GM12878 (cell line): ENCODE measurements around the gene ACVR2A. TPM values are rescaled to one million over a fixed set of nuclear protein-coding genes. Genes with fewer than 3 reads are reported as not detected.

Source experiments
- ATAC-seq: fragments of 200-7000 bp; cut with Tn5 transposase; 3 replicates; pipeline ENCODE4 v1.9.1; 2020; ENCODE audit warnings: mild to moderate bottlenecking, moderate library complexity
- BruUV-seq: library from RNA; stranded (reverse); fragments of 400-500 nt; replicated peaks from 2 replicates; lab custom pipeline; 2021; lab: Mats Ljungman, UMichigan
- CTCF ChIA-PET: fragments of 300-600 bp; sonication (Branson Sonifier 250); formaldehyde crosslinking; extraction: SDS; loops from one replicate; lab custom pipeline; 2021; ENCODE audit warnings: inconsistent platforms; lab: Yijun Ruan, JAX
- POLR2A ChIA-PET: fragments of 350-600 bp; formaldehyde crosslinking; extraction: SDS; loops from one replicate; lab custom pipeline; 2021; ENCODE audit warnings: inconsistent platforms; lab: Charles Lee
- RAD21 ChIA-PET: fragments of 300-600 bp; sonication (Branson Sonifier 250); formaldehyde crosslinking; loops from one replicate; lab custom pipeline; 2023; ENCODE audit warnings: antibody characterized with exemption; ENCODE audit not compliant: unreplicated experiment; lab: Charles Lee
- SMC1A ChIA-PET: fragments of 300-600 bp; sonication (Branson Sonifier 250); formaldehyde crosslinking; loops from one replicate; lab custom pipeline; 2023; ENCODE audit not compliant: unreplicated experiment, uncharacterized antibody; lab: Charles Lee
- DNase-seq: peaks from one replicate; pipeline ENCODE4 v3.0.0-alpha.2; 2011; ENCODE audit warnings: low read depth, low spot score
- FAIRE-seq: peaks from 3 replicates; lab custom pipeline; 2011; peaks lifted over from hg19 to GRCh38; lab: Jason Lieb, UNC
- H2AFZ ChIP-seq: 2 replicates; pipeline ENCODE4 v1.6.0; 2011; ENCODE audit warnings: low read depth, low read length, control low read depth; ENCODE audit not compliant: control insufficient read depth
- H3K27ac ChIP-seq: 2 replicates; pipeline ENCODE4 v1.5.1; 2011; ENCODE audit warnings: control low read depth; ENCODE audit not compliant: control insufficient read depth, insufficient read depth
- H3K27me3 ChIP-seq, 2 experiments: replicated peaks in 1 of 2; 2 replicates each; pipeline versions ENCODE4 v1.6.0 to v1.6.1; 2011; ENCODE audit warnings: low read length in 1 of 2; ENCODE audit not compliant: control insufficient read depth in 2 of 2, insufficient read depth in 2 of 2
- H3K36me3 ChIP-seq, 2 experiments: 2 replicates each; pipeline ENCODE4 v1.5.1; 2011; ENCODE audit warnings: low read length in 1 of 2; ENCODE audit not compliant: control insufficient read depth in 2 of 2, insufficient read depth in 2 of 2
- H3K4me1 ChIP-seq: 2 replicates; pipeline ENCODE4 v1.6.1; 2011; ENCODE audit warnings: mild to moderate bottlenecking, low read length, moderate library complexity, mixed read lengths; ENCODE audit not compliant: control insufficient read depth, insufficient read depth
- H3K4me2 ChIP-seq: 2 replicates; pipeline ENCODE4 v1.6.0; 2011; ENCODE audit warnings: control low read depth; ENCODE audit not compliant: control insufficient read depth, insufficient read depth
- H3K4me3 ChIP-seq: fragments of 200-600 bp; sonication (generic); 2 replicates; pipeline ENCODE4 v1.5.1; 2016
- H3K79me2 ChIP-seq: 2 replicates; pipeline ENCODE4 v1.6.0; 2011; ENCODE audit warnings: low read length; ENCODE audit not compliant: control insufficient read depth, insufficient read depth
- H3K9ac ChIP-seq: 2 replicates; pipeline ENCODE4 v1.8.0; 2011; ENCODE audit warnings: low read length, control low read depth, mixed read lengths; ENCODE audit not compliant: control insufficient read depth, insufficient read depth
- H3K9me3 ChIP-seq: replicated peaks from 3 replicates; pipeline ENCODE4 v1.5.1; 2011; ENCODE audit warnings: mild to moderate bottlenecking, low read length; ENCODE audit not compliant: control insufficient read depth, insufficient read depth
- H4K20me1 ChIP-seq: 2 replicates; pipeline ENCODE4 v1.6.0; 2011; ENCODE audit not compliant: control insufficient read depth, insufficient read depth
- BRCA1 ChIP-seq: IDR thresholded peaks from 2 replicates; pipeline ENCODE4 v1.6.1; 2011; ENCODE audit warnings: low read depth, low read length, improper control_type of control experiment
- IRF3 ChIP-seq: fragments of 450-650 bp; IDR thresholded peaks from 2 replicates; pipeline ENCODE4 v1.6.1; 2014; ENCODE audit warnings: mild to moderate bottlenecking
- IRF4 ChIP-seq: IDR thresholded peaks from 2 replicates; pipeline ENCODE4 v1.6.1; 2011; ENCODE audit warnings: low read depth, low read length
- KDM1A ChIP-seq: fragments of 200-600 bp; sonication (generic); IDR thresholded peaks from 2 replicates; pipeline ENCODE4 v1.6.1; 2016; ENCODE audit warnings: borderline replicate concordance
- NFXL1 ChIP-seq: fragments of 450-650 bp; IDR thresholded peaks from 2 replicates; pipeline ENCODE4 v1.6.1; 2017; ENCODE audit warnings: antibody characterized with exemption, mild to moderate bottlenecking, borderline replicate concordance
- NR2F1 ChIP-seq: fragments of 450-650 bp; conservative IDR thresholded peaks from 2 replicates; pipeline ENCODE4 v1.6.1; 2017; ENCODE audit warnings: mild to moderate bottlenecking
- PAX8 ChIP-seq: fragments of 450-650 bp; IDR thresholded peaks from 2 replicates; pipeline ENCODE4 v1.6.1; 2017; ENCODE audit warnings: mild to moderate bottlenecking, moderate library complexity
- RELB ChIP-seq: fragments of 450-650 bp; IDR thresholded peaks from 2 replicates; pipeline ENCODE4 v1.6.1; 2017; ENCODE audit warnings: low read depth, mild to moderate bottlenecking, moderate library complexity
- STAT3 ChIP-seq: IDR thresholded peaks from 2 replicates; pipeline ENCODE4 v1.6.1; 2011; ENCODE audit warnings: low read depth, low read length, improper control_type of control experiment
- ZBTB4 ChIP-seq: fragments of 450-650 bp; formaldehyde crosslinking; IDR thresholded peaks from 2 replicates; pipeline ENCODE4 v1.4.0; 2022; ENCODE audit warnings: mild to moderate bottlenecking, moderate library complexity
- ZNF384 ChIP-seq: IDR thresholded peaks from 2 replicates; pipeline ENCODE4 v1.6.1; 2012; ENCODE audit warnings: low read depth, mild to moderate bottlenecking, low read length, improper control_type of control experiment, borderline replicate concordance
- ZSCAN29 ChIP-seq: fragments of 450-650 bp; IDR thresholded peaks from 2 replicates; pipeline ENCODE4 v1.6.1; 2017; ENCODE audit warnings: mild to moderate bottlenecking, moderate library complexity
- WGBS: methylation state at CpG from one replicate; pipeline ENCODE4 v1.1.6; 2016; ENCODE audit warnings: low lambda C conversion rate; ENCODE audit not compliant: insufficient replicate concordance, insufficient coverage; ENCODE audit errors: missing lambda C conversion rate; 5-methylcytosine and 5-hydroxymethylcytosine counted together
- in situ Hi-C: fragments of 300-500 bp; cut with MboI; formaldehyde crosslinking; loops from 9 replicates; pipeline ENCODE4 v1.14.3; 2018; ENCODE audit warnings: mixed read lengths
- intact Hi-C: fragments of 100-400 bp; cut with micrococcal nuclease; formaldehyde crosslinking; loops from one replicate; pipeline ENCODE4 v1.14.2; 2022; ENCODE audit not compliant: unreplicated experiment
- polyA plus RNA-seq, 11 experiments: library from polyadenylated mRNA; depleted of rRNA in 4 of 11; unstranded in 6 of 11; stranded (reverse) in 5 of 11; fragments of >200 nt; fragmentation: Nextera tagmentation in 4 of 11; fragmentation: Illumina TruSeq in 1 of 11; extraction: Ambion mirVana in 4 of 11; extraction: Trizol in 1 of 11; gene quantifications; 1 replicate in 1 of 11; 2 replicates in 10 of 11; pipeline versions ENCODE4 v1.2.1 to v1.2.3, GENCODE V29; 2011 to 2016; ENCODE audit warnings: inconsistent platforms in 2 of 11, missing spikeins in 2 of 11, low read depth in 1 of 11
- total RNA-seq, 4 experiments: library from RNA; depleted of rRNA in 3 of 4; stranded (reverse); fragments of >200 nt in 3 of 4; fragmentation: Illumina TruSeq in 1 of 4; extraction: Trizol in 1 of 4; gene quantifications; 2 replicates each; pipeline versions ENCODE4 v1.2.1 to v1.2.3, GENCODE V29; 2013 to 2021
- TF ChIP-seq, protein P1 (sequence below): IDR thresholded peaks from 2 replicates; pipeline ENCODE4 v1.6.1; 2012; ENCODE audit warnings: low read depth, low read length, improper control_type of control experiment

ACVR2A gene
- total and polyA plus RNA-seq, 10 of the 15 experiments (the other 5 are each of a cell fraction or from before 2014, with no cell fraction given) = 0.42 to 3.0 (median 1.7) TPM

DNA sequence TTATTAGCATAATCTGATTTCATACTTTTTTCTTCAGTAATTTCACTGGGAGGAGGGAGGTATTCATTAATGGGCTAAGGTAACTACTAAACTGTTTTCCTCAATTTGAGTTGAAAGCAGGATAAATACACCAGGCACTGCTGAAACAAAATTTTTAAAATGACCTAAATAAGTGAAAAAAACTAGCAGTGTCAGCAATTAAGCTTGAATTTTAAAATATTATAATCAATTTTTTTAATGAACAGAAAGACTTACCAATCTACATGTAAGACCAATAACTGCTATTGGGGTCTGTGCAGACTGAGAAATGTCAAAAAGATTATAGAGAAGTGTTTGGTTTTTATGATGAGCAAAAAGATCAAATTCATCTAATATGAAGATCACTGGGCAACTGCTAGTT lies 107.3 kb downstream of the ACVR2A start:
- no peaks in the 10 kb centered on the region for H3K4me1 ChIP-seq
- H3K27ac ChIP-seq = no peak overlapping the region
- DNase-seq (no peak), ATAC-seq (no peak), FAIRE-seq (no peak)
- ChIA-PET SMC1A (no interaction called here), RAD21 (no interaction called here), CTCF (interaction anchor here (1.4 kb wide), 1 partner anchor 16 kb away, joined by 3 read pairs; no protein-coding TSS in a partner anchor), POLR2A (no interaction called here)
- H3K36me3 ChIP-seq = peaks cover 0 to 10% of the 10 kb centered on the region in 2 experiments; a peak in 2 of 4 replicates
- no peaks in the 10 kb centered on the region for H3K9me3 ChIP-seq
- no peak overlapping the region for H2AFZ ChIP-seq
- TF ChIP-seq ZSCAN29 = no peak
- H4K20me1 ChIP-seq = no peaks in the 10 kb centered on the region
- H3K4me2 ChIP-seq = no peak overlapping the region
- no TSS peak for BruUV-seq
- H3K4me3 ChIP-seq = no peak overlapping the region
- no peaks in the 10 kb centered on the region for H3K27me3 ChIP-seq
- H3K9ac ChIP-seq = no peak overlapping the region
- intact Hi-C loops = no loop called here
- no peaks in the 10 kb centered on the region for H3K79me2 ChIP-seq
- in situ Hi-C loops = loop anchor here (25.0 kb wide), 1 partner anchor 1610 kb away; no protein-coding TSS in a partner anchor

DNA sequence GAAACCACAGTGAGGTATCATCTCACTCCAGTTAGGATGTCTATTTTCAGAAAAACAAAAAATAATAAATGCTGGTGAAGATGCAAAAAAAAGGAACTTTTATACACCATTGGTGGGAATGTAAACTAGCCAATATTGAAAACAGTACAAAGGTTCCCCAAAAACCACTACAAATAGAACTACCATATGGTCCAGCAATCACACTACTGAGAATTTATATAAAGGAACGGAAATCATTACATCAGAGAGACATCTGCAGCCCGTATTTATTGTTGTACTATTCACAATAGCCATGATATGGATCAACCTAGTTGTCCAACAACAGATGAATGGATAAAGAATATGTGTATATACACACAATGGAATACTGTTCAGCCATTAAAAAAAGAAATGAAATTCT lies 123.7 kb downstream of the ACVR2A start:
- no peak for FAIRE-seq
- TF ChIP-seq IRF4 (no peak), KDM1A (no peak), BRCA1 (no peak), ZBTB4 (CRISPR knock-in tag) (no peak), IRF3 (no peak), STAT3 (no peak), NR2F1 (no peak), RELB (no peak), PAX8 (no peak), NFXL1 (no peak), ZNF384 (no peak)
- TF ChIP-seq, protein P1, sequence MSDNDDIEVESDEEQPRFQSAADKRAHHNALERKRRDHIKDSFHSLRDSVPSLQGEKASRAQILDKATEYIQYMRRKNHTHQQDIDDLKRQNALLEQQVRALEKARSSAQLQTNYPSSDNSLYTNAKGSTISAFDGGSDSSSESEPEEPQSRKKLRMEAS = no peak

More for the DNA sequence above, 123.7 kb downstream of the ACVR2A start:
- intact Hi-C loops = no loop called here
- no peaks in the 10 kb centered on the region for H4K20me1 ChIP-seq
- in situ Hi-C loops = loop anchor here (25.0 kb wide), 1 partner anchor 1594 kb away; no protein-coding TSS in a partner anchor
- H3K4me1 ChIP-seq = no peaks in the 10 kb centered on the region
- ChIA-PET POLR2A (no interaction called here), RAD21 (no interaction called here), SMC1A (no interaction called here), CTCF (no interaction called here)
- no peak overlapping the region for H3K4me3 ChIP-seq
- WGBS = 100% methylated on average over 2 of the region's 2 CpGs
- H3K79me2 ChIP-seq = no peaks in the 10 kb centered on the region
- H3K27me3 ChIP-seq = no peaks in the 10 kb centered on the region
- no peak overlapping the region for H3K27ac ChIP-seq
- H2AFZ ChIP-seq = no peak overlapping the region
- peaks cover 0 to 2% of the 10 kb centered on the region in 2 experiments; a peak in 2 of 4 replicates for H3K36me3 ChIP-seq
- BruUV-seq = no TSS peak
- H3K9me3 ChIP-seq = peaks cover 2% of the 10 kb centered on the region; the same call in 2 of the 3 replicates
- H3K9ac ChIP-seq = no peak overlapping the region
- DNase-seq (no peak), ATAC-seq (no peak)
- H3K4me2 ChIP-seq = no peak overlapping the region
